BE2C (cell line): ENCODE data around the gene DNAH14.
"Not testable (repeated sequence)": the region's sequence is repeated elsewhere in the genome, so short reads cannot be mapped to it uniquely, and the experiment has no call there.

Source experiments
- DNase-seq: peaks from one replicate; pipeline ENCODE4 v3.0.0-alpha.2; 2020
- H3K27me3 ChIP-seq: fragments of 250-450 bp; sonication (Bioruptor Pico); 2 replicates; pipeline ENCODE4 v1.5.1; 2020; ENCODE audit warnings: mild to moderate bottlenecking
- H3K36me3 ChIP-seq: fragments of 250-450 bp; sonication (Bioruptor Pico); 2 replicates; pipeline ENCODE4 v1.5.1; 2020; ENCODE audit warnings: mild to moderate bottlenecking
- H3K4me1 ChIP-seq: fragments of 250-450 bp; sonication (Bioruptor Pico); 2 replicates; pipeline ENCODE4 v1.5.1; 2020
- H3K4me3 ChIP-seq: 2 replicates; pipeline ENCODE4 v1.5.1; 2011; ENCODE audit warnings: low read depth, low read length
- H3K9me3 ChIP-seq: fragments of 250-450 bp; sonication (Bioruptor Pico); 2 replicates; pipeline ENCODE4 v1.5.1; 2020
- CTCF ChIP-seq: IDR thresholded peaks from 2 replicates; pipeline ENCODE4 v1.5.1; 2012; ENCODE audit warnings: mild to moderate bottlenecking, low read depth, low read length

The DNAH14 gene

GRCh38 chr1:225159793-225160192 is 230.3 kb downstream of the DNAH14 start:
- H3K4me3 ChIP-seq, result no peak overlapping the region
- no peaks in the 10 kb centered on the region; the same call in 1 of the 2 replicates for H3K27me3 ChIP-seq
- H3K36me3 ChIP-seq, result no peaks in the 10 kb centered on the region
- H3K4me1 ChIP-seq, result no peaks in the 10 kb centered on the region
- no peak for TF ChIP-seq CTCF
- DNase-seq, result no peak
- no peaks in the 10 kb centered on the region for H3K9me3 ChIP-seq

- H3K36me3 ChIP-seq, DNase-seq, H3K27me3 ChIP-seq, H3K9me3 ChIP-seq, H3K4me3 ChIP-seq, H3K4me1 ChIP-seq: not testable (repeated sequence)
Measured at GRCh38 chr1:225177409-225177808, 247.9 kb downstream of the DNAH14 start.

- Histone ChIP-seq H3K27me3 (no peaks in the 10 kb centered on the region), H3K4me1 (no peaks in the 10 kb centered on the region), H3K9me3 (no peaks in the 10 kb centered on the region), H3K4me3 (no peak overlapping the region), H3K36me3 (no peaks in the 10 kb centered on the region)
- TF ChIP-seq CTCF, result no peak
- no peak for DNase-seq
Measured at GRCh38 chr1:225179686-225180085, 250.2 kb downstream of the DNAH14 start.

GRCh38 chr1:225182716-225183115 is 253.2 kb downstream of the DNAH14 start:
- no peak for DNase-seq
- Histone ChIP-seq H3K9me3 (no peaks in the 10 kb centered on the region), H3K36me3 (no peaks in the 10 kb centered on the region), H3K27me3 (no peaks in the 10 kb centered on the region), H3K4me3 (no peak overlapping the region), H3K4me1 (no peaks in the 10 kb centered on the region)
- TF ChIP-seq CTCF, result no peak

- no peaks in the 10 kb centered on the region for H3K9me3 ChIP-seq
- no peaks in the 10 kb centered on the region for H3K27me3 ChIP-seq
- no peak overlapping the region for H3K4me3 ChIP-seq
- TF ChIP-seq CTCF, result no peak
- no peak for DNase-seq
- H3K36me3 ChIP-seq, result no peaks in the 10 kb centered on the region
- H3K4me1 ChIP-seq, result no peaks in the 10 kb centered on the region
Measured at GRCh38 chr1:225191199-225191753, 261.8 kb downstream of the DNAH14 start.

GRCh38 chr1:225201447-225201846 is 272.0 kb downstream of the DNAH14 start:
- Histone ChIP-seq H3K9me3 (no peaks in the 10 kb centered on the region), H3K4me1 (no peaks in the 10 kb centered on the region), H3K36me3 (no peaks in the 10 kb centered on the region), H3K27me3 (no peaks in the 10 kb centered on the region; the same call in 1 of the 2 replicates), H3K4me3 (no peak overlapping the region)
- DNase-seq, result no peak
- TF ChIP-seq CTCF, result no peak

GRCh38 chr1:225207791-225208190 is 278.3 kb downstream of the DNAH14 start:
- TF ChIP-seq CTCF, result no peak
- no peak for DNase-seq
- no peaks in the 10 kb centered on the region for H3K36me3 ChIP-seq
- no peaks in the 10 kb centered on the region for H3K4me1 ChIP-seq
- no peak overlapping the region for H3K4me3 ChIP-seq
- H3K9me3 ChIP-seq, result no peaks in the 10 kb centered on the region
- no peaks in the 10 kb centered on the region for H3K27me3 ChIP-seq
